Erythroblast (primary cell): Measurements from ENCODE around the gene CREB5.

Source experiments
- GATA1 ChIP-seq: IDR thresholded peaks from 2 replicates; pipeline ENCODE4 v1.6.1; 2011; ENCODE audit warnings: low read depth, mild to moderate bottlenecking, control low read depth, low read length, moderate library complexity
- POLR2A ChIP-seq: IDR thresholded peaks from 2 replicates; pipeline ENCODE4 v1.6.1; 2011; ENCODE audit warnings: mild to moderate bottlenecking, low read length

GRCh38 chr7:28678431-28678965, 266.2 kb downstream of the CREB5 start:
- TF ChIP-seq POLR2A = no peak
- TF ChIP-seq GATA1 = no peak
